Smooth muscle cell (in vitro differentiated cells): ENCODE measurements around the gene SLC2A4. TPM values are rescaled to one million over a fixed set of nuclear protein-coding genes. Genes with fewer than 3 reads are reported as not detected.

ENCODE experiments used
- DNase-seq: peaks from one replicate; lab custom pipeline; 2025; ENCODE audit not compliant: unreplicated experiment; lab: John Stamatoyannopoulos, UW
- H2AFZ ChIP-seq: fragments of 200-600 bp; sonication (generic); 2 replicates; pipeline ENCODE4 v1.6.0; 2016; ENCODE audit warnings: antibody characterized with exemption, low read depth, mild to moderate bottlenecking
- H3F3A ChIP-seq: fragments of 200-600 bp; sonication (generic); 2 replicates; pipeline ENCODE4 v1.6.0; 2017; ENCODE audit warnings: antibody characterized with exemption, low read depth
- H3K27ac ChIP-seq: fragments of 200-600 bp; sonication (generic); 2 replicates; pipeline ENCODE4 v1.5.1; 2016; ENCODE audit warnings: low read depth, mild to moderate bottlenecking
- H3K27me3 ChIP-seq: fragments of 200-600 bp; sonication (generic); 2 replicates; pipeline ENCODE4 v1.6.1; 2016; ENCODE audit warnings: low read depth, mild to moderate bottlenecking
- H3K36me3 ChIP-seq: fragments of 200-600 bp; sonication (generic); 2 replicates; pipeline ENCODE4 v1.5.1; 2016; ENCODE audit warnings: low read depth
- H3K4me1 ChIP-seq: fragments of 200-600 bp; sonication (generic); 2 replicates; pipeline ENCODE4 v1.5.1; 2016; ENCODE audit warnings: low read depth
- H3K4me2 ChIP-seq: fragments of 200-600 bp; sonication (generic); 2 replicates; pipeline ENCODE4 v1.6.0; 2016; ENCODE audit warnings: mild to moderate bottlenecking
- H3K4me3 ChIP-seq: fragments of 200-600 bp; sonication (generic); 2 replicates; pipeline ENCODE4 v1.5.1; 2016; ENCODE audit warnings: mild to moderate bottlenecking
- H3K79me2 ChIP-seq: fragments of 200-600 bp; sonication (generic); 2 replicates; pipeline ENCODE4 v1.6.0; 2016; ENCODE audit warnings: low read depth, mild to moderate bottlenecking
- H3K9ac ChIP-seq: fragments of 200-600 bp; sonication (generic); 2 replicates; pipeline ENCODE4 v1.6.0; 2016; ENCODE audit warnings: low read depth
- H3K9me3 ChIP-seq: fragments of 200-600 bp; sonication (generic); replicated peaks from 2 replicates; pipeline ENCODE4 v1.5.1; 2016; ENCODE audit warnings: low read depth
- H4K20me1 ChIP-seq: fragments of 200-600 bp; sonication (generic); 2 replicates; pipeline ENCODE4 v1.6.0; 2016; ENCODE audit warnings: low read depth
- WGBS: methylation state at CpG from one replicate; pipeline ENCODE4 v1.1.7; 2016; ENCODE audit warnings: low lambda C conversion rate; 5-methylcytosine and 5-hydroxymethylcytosine counted together
- polyA plus RNA-seq: library from polyadenylated mRNA; unstranded; fragments of >200 nt; fragmentation: Nextera tagmentation; extraction: Ambion mirVana; gene quantifications from 2 replicates; pipeline ENCODE4 v1.2.1, GENCODE V29; 2016
- total RNA-seq: library from RNA; depleted of rRNA; stranded (reverse); fragments of >200 nt; gene quantifications from 2 replicates; pipeline ENCODE4 v1.2.3, GENCODE V29; 2014
- TF ChIP-seq, protein P1 (sequence below): fragments of 200-600 bp; sonication (generic); IDR thresholded peaks from 2 replicates; pipeline ENCODE4 v1.5.1; 2017; ENCODE audit warnings: borderline replicate concordance, mild to moderate bottlenecking, antibody characterized with exemption; ENCODE audit not compliant: insufficient read depth, poor library complexity, severe bottlenecking

The SLC2A4 gene
- total and polyA plus RNA-seq, 2 experiments from 2014 or later, result not detected

DNA sequence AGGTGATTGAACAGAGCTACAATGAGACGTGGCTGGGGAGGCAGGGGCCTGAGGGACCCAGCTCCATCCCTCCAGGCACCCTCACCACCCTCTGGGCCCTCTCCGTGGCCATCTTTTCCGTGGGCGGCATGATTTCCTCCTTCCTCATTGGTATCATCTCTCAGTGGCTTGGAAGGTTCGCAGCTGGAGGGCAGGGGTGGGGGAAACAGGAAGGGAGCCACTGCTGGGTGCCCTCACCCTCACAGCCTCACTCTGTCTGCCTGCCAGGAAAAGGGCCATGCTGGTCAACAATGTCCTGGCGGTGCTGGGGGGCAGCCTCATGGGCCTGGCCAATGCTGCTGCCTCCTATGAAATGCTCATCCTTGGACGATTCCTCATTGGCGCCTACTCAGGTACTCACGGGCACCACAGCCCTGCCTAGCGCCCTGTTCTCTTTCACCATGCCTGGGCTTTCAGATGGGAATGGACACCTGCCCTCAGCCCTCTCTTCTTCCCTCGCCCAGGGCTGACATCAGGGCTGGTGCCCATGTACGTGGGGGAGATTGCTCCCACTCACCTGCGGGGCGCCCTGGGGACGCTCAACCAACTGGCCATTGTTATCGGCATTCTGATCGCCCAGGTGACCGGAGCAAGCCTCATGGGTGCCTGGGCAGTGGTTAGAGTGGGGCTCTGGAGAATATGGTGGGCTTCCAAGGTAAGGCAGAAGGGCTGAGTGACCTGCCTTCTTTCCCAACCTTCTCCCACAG lies 2.1 kb downstream of the SLC2A4 start:
- Histone ChIP-seq H3K4me2 (no peak overlapping the region), H3K27ac (no peak overlapping the region), H3K9ac (no peak overlapping the region), H3K9me3 (no peaks in the 10 kb centered on the region), H3K4me1 (no peaks in the 10 kb centered on the region), H2AFZ (no peak overlapping the region), H4K20me1 (no peaks in the 10 kb centered on the region), H3F3A (peaks cover 5% of the 10 kb centered on the region), H3K27me3 (peaks cover 14% of the 10 kb centered on the region), H3K4me3 (no peak overlapping the region), H3K36me3 (no peaks in the 10 kb centered on the region), H3K79me2 (no peaks in the 10 kb centered on the region)
- TF ChIP-seq, protein P1, sequence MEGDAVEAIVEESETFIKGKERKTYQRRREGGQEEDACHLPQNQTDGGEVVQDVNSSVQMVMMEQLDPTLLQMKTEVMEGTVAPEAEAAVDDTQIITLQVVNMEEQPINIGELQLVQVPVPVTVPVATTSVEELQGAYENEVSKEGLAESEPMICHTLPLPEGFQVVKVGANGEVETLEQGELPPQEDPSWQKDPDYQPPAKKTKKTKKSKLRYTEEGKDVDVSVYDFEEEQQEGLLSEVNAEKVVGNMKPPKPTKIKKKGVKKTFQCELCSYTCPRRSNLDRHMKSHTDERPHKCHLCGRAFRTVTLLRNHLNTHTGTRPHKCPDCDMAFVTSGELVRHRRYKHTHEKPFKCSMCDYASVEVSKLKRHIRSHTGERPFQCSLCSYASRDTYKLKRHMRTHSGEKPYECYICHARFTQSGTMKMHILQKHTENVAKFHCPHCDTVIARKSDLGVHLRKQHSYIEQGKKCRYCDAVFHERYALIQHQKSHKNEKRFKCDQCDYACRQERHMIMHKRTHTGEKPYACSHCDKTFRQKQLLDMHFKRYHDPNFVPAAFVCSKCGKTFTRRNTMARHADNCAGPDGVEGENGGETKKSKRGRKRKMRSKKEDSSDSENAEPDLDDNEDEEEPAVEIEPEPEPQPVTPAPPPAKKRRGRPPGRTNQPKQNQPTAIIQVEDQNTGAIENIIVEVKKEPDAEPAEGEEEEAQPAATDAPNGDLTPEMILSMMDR, result no peak
- DNase-seq, result no peak
- WGBS, result 89% methylated on average over 18 of the region's 18 CpGs

DNA sequence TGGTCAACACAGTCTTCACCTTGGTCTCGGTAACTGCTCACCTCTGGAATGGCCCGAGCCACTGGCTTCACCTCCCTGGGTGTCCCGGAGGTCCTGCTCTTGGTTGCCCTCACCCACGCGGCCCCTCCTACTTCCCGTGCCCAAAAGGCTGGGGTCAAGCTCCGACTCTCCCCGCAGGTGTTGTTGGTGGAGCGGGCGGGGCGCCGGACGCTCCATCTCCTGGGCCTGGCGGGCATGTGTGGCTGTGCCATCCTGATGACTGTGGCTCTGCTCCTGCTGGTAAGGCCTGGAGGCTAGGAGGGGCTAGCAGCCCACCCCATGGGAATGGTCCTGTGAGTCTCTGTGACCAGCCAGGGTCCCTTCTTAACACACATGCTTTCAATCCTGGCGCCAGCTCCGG lies 3.4 kb downstream of the SLC2A4 start:
- no peak overlapping the region for H3K4me2 ChIP-seq
- peaks cover 14% of the 10 kb centered on the region for H3K27me3 ChIP-seq
- TF ChIP-seq, protein P1, result no peak
- H2AFZ ChIP-seq, result no peak overlapping the region
- H4K20me1 ChIP-seq, result no peaks in the 10 kb centered on the region
- no peaks in the 10 kb centered on the region for H3K4me1 ChIP-seq
- H3K36me3 ChIP-seq, result no peaks in the 10 kb centered on the region
- no peaks in the 10 kb centered on the region for H3K79me2 ChIP-seq
- DNase-seq, result no peak
- no peak overlapping the region for H3K9ac ChIP-seq
- H3F3A ChIP-seq, result peaks cover 5% of the 10 kb centered on the region
- no peaks in the 10 kb centered on the region for H3K9me3 ChIP-seq
- H3K4me3 ChIP-seq, result no peak overlapping the region
- H3K27ac ChIP-seq, result no peak overlapping the region
- WGBS, result 97% methylated on average over 16 of the region's 16 CpGs

DNA sequence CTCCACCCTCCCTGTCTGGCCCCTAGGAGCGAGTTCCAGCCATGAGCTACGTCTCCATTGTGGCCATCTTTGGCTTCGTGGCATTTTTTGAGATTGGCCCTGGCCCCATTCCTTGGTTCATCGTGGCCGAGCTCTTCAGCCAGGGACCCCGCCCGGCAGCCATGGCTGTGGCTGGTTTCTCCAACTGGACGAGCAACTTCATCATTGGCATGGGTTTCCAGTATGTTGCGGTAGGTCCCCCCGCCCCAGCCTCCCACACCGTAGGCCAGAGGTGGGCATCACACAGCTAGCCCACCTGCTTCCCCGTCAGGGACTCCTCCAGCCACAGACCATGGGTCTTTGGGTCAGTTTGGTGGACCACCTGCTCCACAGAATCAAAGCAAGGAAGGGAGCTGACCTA lies 4.2 kb downstream of the SLC2A4 start:
- H2AFZ ChIP-seq, result no peak overlapping the region
- H3K79me2 ChIP-seq, result no peaks in the 10 kb centered on the region
- H4K20me1 ChIP-seq, result no peaks in the 10 kb centered on the region
- H3K27ac ChIP-seq, result no peak overlapping the region
- no peak overlapping the region for H3K4me2 ChIP-seq
- peaks cover 17% of the 10 kb centered on the region for H3K27me3 ChIP-seq
- H3K9ac ChIP-seq, result no peak overlapping the region
- H3K9me3 ChIP-seq, result no peaks in the 10 kb centered on the region
- no peaks in the 10 kb centered on the region for H3K4me1 ChIP-seq
- H3K36me3 ChIP-seq, result no peaks in the 10 kb centered on the region
- 94% methylated on average over 12 of the region's 12 CpGs for WGBS
- no peak for DNase-seq
- no peak overlapping the region for H3K4me3 ChIP-seq
- H3F3A ChIP-seq, result peaks cover 5% of the 10 kb centered on the region
- TF ChIP-seq, protein P1, result no peak
